ENCODE results near the gene LGR4. TPM values are rescaled to one million over a fixed set of nuclear protein-coding genes. Genes with fewer than 3 reads are reported as not detected.

The LGR4 gene
- total and polyA plus RNA-seq, 2 experiments from 2014 or later: 22.6 to 99.6 TPM

DNA sequence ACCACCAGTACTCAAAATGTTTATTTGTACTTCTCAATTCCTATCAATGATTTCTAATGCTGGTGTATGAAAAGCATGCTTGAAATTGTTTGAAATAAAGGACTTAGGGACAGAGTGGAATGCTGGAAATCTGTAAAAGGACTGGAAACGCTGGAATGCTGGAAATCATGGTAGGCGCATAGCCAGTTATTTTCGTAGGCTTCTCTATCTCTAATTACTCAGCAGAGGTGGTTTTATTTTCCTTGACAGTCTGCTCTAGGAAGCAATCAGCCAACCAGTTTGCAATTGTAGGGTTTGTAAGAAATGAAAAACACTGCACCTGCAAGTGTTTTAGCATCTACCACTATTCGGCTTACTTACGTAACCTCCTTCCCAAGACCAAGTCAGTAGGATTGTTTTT, 33.2 kb upstream of the LGR4 start:
- Histone ChIP-seq H3F3A (replicated peaks; ENCODE audit: low read depth) (no peaks in the 10 kb centered on the region), H3K79me2 (replicated peaks; ENCODE audit: insufficient read depth) (peaks cover 48% of the 10 kb centered on the region), H4K20me1 (replicated peaks; ENCODE audit: insufficient read depth) (peaks cover 19% of the 10 kb centered on the region), H3K27ac (ENCODE audit: low read depth) (peak overlapping the region; percentile 86), H3K4me1 (ENCODE audit: insufficient read depth) (peaks cover 5% of the 10 kb centered on the region), H3K4me3 (peak overlapping the region; percentile 92), H3K9me2 (ENCODE audit: insufficient read depth) (no peaks in the 10 kb centered on the region), H3K4me2 (peak overlapping the region; percentile 99), H2AFZ (peak overlapping the region; percentile 90), H3K36me3 (ENCODE audit: insufficient read depth) (peaks cover 10% of the 10 kb centered on the region), H3K27me3 (ENCODE audit: insufficient read depth) (no peaks in the 10 kb centered on the region)
- Mint-ChIP-seq H3K4me1 (peaks cover 19% of the 10 kb centered on the region), H3K27ac (peak overlapping the region; percentile 99), H3K27me3 (ENCODE audit: insufficient read depth, low read depth, poor library complexity) (peaks cover 2% of the 10 kb centered on the region), H3K36me3 (ENCODE audit: low read depth) (peaks cover 13% of the 10 kb centered on the region; the same call in 2 of the 3 replicates), H3K4me3 (peak overlapping the region; percentile 100), H3K9me3 (no peaks in the 10 kb centered on the region)
- ATAC-seq (no peak), DNase-seq (ENCODE audit: low spot score) (peak; percentile 17)
- TF ChIP-seq NANOG (IDR thresholded peaks at IDR 0.05; ENCODE audit: borderline replicate concordance) (no peak), ZNF114 (CRISPR knock-in tag; IDR thresholded peaks at IDR 0.05) (no peak), STAT1 (IDR thresholded peaks at IDR 0.05; ENCODE audit: unreplicated experiment) (no peak), EZH2phosphoT487 (IDR thresholded peaks at IDR 0.05; ENCODE audit: unreplicated experiment) (no peak), EZH2 (IDR thresholded peaks at IDR 0.05; ENCODE audit: low read depth, unreplicated experiment) (no peak), ZNF331 (CRISPR knock-in tag; IDR thresholded peaks at IDR 0.05; ENCODE audit: low read depth) (no peak), JUNB (IDR thresholded peaks at IDR 0.05; ENCODE audit: unreplicated experiment) (no peak), POLR2AphosphoS5 (IDR thresholded peaks at IDR 0.05; ENCODE audit: low read depth) (no peak), CREB1 (CRISPR knock-in tag; IDR thresholded peaks at IDR 0.05; ENCODE audit: low read depth) (no peak)
- TF ChIP-seq, protein P1, sequence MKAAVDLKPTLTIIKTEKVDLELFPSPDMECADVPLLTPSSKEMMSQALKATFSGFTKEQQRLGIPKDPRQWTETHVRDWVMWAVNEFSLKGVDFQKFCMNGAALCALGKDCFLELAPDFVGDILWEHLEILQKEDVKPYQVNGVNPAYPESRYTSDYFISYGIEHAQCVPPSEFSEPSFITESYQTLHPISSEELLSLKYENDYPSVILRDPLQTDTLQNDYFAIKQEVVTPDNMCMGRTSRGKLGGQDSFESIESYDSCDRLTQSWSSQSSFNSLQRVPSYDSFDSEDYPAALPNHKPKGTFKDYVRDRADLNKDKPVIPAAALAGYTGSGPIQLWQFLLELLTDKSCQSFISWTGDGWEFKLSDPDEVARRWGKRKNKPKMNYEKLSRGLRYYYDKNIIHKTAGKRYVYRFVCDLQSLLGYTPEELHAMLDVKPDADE (IDR thresholded peaks at IDR 0.05): no peak
- TF ChIP-seq, protein P2, sequence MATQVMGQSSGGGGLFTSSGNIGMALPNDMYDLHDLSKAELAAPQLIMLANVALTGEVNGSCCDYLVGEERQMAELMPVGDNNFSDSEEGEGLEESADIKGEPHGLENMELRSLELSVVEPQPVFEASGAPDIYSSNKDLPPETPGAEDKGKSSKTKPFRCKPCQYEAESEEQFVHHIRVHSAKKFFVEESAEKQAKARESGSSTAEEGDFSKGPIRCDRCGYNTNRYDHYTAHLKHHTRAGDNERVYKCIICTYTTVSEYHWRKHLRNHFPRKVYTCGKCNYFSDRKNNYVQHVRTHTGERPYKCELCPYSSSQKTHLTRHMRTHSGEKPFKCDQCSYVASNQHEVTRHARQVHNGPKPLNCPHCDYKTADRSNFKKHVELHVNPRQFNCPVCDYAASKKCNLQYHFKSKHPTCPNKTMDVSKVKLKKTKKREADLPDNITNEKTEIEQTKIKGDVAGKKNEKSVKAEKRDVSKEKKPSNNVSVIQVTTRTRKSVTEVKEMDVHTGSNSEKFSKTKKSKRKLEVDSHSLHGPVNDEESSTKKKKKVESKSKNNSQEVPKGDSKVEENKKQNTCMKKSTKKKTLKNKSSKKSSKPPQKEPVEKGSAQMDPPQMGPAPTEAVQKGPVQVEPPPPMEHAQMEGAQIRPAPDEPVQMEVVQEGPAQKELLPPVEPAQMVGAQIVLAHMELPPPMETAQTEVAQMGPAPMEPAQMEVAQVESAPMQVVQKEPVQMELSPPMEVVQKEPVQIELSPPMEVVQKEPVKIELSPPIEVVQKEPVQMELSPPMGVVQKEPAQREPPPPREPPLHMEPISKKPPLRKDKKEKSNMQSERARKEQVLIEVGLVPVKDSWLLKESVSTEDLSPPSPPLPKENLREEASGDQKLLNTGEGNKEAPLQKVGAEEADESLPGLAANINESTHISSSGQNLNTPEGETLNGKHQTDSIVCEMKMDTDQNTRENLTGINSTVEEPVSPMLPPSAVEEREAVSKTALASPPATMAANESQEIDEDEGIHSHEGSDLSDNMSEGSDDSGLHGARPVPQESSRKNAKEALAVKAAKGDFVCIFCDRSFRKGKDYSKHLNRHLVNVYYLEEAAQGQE (IDR thresholded peaks at IDR 0.05; ENCODE audit: unreplicated experiment): no peak
- TF ChIP-seq, protein P3, sequence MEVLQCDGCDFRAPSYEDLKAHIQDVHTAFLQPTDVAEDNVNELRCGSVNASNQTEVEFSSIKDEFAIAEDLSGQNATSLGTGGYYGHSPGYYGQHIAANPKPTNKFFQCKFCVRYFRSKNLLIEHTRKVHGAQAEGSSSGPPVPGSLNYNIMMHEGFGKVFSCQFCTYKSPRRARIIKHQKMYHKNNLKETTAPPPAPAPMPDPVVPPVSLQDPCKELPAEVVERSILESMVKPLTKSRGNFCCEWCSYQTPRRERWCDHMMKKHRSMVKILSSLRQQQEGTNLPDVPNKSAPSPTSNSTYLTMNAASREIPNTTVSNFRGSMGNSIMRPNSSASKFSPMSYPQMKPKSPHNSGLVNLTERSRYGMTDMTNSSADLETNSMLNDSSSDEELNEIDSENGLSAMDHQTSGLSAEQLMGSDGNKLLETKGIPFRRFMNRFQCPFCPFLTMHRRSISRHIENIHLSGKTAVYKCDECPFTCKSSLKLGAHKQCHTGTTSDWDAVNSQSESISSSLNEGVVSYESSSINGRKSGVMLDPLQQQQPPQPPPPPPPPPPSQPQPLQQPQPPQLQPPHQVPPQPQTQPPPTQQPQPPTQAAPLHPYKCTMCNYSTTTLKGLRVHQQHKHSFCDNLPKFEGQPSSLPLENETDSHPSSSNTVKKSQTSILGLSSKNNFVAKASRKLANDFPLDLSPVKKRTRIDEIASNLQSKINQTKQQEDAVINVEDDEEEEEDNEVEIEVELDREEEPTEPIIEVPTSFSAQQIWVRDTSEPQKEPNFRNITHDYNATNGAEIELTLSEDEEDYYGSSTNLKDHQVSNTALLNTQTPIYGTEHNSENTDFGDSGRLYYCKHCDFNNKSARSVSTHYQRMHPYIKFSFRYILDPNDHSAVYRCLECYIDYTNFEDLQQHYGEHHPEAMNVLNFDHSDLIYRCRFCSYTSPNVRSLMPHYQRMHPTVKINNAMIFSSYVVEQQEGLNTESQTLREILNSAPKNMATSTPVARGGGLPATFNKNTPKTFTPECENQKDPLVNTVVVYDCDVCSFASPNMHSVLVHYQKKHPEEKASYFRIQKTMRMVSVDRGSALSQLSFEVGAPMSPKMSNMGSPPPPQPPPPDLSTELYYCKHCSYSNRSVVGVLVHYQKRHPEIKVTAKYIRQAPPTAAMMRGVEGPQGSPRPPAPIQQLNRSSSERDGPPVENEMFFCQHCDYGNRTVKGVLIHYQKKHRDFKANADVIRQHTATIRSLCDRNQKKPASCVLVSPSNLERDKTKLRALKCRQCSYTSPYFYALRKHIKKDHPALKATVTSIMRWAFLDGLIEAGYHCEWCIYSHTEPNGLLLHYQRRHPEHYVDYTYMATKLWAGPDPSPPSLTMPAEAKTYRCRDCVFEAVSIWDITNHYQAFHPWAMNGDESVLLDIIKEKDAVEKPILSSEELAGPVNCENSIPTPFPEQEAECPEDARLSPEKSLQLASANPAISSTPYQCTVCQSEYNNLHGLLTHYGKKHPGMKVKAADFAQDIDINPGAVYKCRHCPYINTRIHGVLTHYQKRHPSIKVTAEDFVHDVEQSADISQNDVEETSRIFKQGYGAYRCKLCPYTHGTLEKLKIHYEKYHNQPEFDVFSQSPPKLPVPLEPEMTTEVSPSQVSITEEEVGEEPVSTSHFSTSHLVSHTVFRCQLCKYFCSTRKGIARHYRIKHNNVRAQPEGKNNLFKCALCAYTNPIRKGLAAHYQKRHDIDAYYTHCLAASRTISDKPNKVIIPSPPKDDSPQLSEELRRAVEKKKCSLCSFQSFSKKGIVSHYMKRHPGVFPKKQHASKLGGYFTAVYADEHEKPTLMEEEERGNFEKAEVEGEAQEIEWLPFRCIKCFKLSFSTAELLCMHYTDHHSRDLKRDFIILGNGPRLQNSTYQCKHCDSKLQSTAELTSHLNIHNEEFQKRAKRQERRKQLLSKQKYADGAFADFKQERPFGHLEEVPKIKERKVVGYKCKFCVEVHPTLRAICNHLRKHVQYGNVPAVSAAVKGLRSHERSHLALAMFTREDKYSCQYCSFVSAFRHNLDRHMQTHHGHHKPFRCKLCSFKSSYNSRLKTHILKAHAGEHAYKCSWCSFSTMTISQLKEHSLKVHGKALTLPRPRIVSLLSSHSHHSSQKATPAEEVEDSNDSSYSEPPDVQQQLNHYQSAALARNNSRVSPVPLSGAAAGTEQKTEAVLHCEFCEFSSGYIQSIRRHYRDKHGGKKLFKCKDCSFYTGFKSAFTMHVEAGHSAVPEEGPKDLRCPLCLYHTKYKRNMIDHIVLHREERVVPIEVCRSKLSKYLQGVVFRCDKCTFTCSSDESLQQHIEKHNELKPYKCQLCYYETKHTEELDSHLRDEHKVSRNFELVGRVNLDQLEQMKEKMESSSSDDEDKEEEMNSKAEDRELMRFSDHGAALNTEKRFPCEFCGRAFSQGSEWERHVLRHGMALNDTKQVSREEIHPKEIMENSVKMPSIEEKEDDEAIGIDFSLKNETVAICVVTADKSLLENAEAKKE (CRISPR knock-in tag; IDR thresholded peaks at IDR 0.05): no peak
- TF ChIP-seq, protein P4, sequence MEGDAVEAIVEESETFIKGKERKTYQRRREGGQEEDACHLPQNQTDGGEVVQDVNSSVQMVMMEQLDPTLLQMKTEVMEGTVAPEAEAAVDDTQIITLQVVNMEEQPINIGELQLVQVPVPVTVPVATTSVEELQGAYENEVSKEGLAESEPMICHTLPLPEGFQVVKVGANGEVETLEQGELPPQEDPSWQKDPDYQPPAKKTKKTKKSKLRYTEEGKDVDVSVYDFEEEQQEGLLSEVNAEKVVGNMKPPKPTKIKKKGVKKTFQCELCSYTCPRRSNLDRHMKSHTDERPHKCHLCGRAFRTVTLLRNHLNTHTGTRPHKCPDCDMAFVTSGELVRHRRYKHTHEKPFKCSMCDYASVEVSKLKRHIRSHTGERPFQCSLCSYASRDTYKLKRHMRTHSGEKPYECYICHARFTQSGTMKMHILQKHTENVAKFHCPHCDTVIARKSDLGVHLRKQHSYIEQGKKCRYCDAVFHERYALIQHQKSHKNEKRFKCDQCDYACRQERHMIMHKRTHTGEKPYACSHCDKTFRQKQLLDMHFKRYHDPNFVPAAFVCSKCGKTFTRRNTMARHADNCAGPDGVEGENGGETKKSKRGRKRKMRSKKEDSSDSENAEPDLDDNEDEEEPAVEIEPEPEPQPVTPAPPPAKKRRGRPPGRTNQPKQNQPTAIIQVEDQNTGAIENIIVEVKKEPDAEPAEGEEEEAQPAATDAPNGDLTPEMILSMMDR (conservative IDR thresholded peaks at IDR 0.05; ENCODE audit: low read depth in 2 of 2): no peak

All from GM23338 (cell line).